ENCODE results near the gene ADAM22.

The ADAM22 gene

DNA sequence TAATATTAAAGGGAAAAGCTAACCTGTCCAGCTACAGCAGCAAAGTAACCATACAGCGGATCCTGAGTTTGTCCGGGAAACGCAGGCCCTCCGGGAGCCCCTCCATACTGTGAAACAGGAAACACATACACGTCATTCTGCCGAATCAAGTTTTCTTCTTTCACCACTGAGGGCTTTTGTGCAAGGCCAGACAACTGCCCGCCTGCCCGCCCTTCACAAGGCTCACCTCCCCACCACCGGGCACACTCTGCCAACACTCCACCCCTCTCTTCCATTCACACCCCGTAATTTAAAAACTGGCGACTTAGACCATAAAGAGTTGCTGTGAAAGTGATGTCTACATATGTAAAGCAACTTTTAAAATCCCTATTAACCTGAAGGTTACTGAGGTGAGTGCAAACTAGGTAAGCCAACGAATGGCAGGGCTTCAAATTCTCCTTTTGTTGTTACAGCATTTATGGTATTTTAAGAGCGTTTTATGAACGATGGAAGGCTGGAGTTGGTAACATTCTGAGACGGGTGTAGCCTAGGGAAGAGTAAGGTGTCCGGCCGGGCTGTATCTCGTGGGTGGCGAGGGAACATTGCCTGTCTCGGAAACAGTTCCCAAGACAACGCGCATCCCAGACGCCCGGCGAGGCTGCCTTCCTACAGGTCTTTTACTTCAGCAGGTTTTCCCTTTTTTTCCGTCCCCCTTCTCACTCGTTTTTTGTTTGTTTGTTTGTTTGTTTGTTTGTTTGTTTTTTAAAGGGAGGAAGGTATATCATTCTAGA lies 285.0 kb downstream of the ADAM22 start:
- peak; percentile 50 for DNase-seq

DNA sequence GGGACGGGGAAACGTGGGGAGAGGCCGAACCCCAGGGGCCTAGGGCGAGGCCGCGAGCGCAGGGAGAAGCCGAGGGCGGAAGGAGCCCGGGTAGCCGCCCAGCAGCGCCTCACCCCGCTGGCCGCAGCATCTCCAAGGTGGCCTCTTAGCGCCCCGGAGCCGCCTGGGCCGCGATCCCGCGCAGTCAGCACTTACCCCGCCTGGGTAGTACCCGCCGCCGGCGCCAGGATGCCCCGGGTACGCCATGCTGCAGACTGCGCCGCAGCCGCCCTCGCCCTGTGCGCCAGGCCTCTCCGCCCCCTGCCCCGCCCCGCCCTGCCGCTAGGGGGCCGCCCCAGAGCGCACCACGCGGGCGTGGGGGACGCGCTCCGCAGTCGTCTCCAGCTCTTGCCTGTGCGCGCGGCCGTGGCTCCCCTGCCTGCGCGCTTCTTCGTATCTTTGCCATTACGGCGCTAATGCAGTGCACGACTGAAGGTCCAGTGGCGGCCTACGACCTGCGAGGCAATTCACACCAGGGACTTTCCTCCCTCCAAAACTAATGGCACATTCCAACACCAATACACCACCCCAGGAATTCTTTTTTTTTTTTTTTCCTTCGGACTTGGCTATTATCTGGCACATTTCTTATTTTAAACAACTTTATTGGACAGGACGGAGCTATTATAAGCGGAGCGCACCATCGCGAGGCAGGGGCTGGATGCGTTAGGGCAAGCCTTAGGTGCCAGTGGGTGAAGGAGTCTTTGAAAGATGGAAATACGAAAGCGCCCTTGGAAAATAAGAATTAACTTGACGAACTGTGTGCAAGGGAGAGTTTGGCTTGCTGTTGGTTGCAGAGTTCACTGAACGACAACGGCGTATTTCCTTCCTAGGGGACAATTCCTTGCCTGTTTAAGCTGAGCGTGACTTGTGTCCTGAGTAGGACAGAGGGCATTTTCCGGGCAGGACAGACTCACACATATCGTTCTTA lies 286.0 kb downstream of the ADAM22 start, which contains the start of gene SRI:
Gene SRI, minus strand, starts transcription at position 258 of the 967 bp plus-strand sequence. Its CDS starts 12 bp downstream, at position 246.
- DNase-seq = peak; percentile 93

DNA sequence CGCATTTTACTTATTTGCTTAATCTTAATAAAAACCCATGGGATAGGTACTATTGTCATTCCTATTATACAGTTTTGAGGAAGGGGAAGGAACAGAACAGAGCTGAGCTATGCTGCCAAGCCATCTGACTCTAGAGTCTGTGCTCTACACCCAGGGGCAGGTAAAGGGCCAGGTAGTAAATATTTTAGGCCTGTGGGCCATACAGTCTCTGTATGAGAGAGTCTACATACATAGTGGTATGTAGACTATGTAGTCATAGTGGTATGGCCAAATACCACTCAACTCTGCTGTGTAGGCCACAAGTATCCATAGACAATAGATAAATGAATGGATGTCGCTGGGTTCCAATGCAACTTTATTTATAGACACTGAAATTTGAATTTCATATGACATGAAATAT lies 289.2 kb downstream of the ADAM22 start:
- no peak for DNase-seq

DNA sequence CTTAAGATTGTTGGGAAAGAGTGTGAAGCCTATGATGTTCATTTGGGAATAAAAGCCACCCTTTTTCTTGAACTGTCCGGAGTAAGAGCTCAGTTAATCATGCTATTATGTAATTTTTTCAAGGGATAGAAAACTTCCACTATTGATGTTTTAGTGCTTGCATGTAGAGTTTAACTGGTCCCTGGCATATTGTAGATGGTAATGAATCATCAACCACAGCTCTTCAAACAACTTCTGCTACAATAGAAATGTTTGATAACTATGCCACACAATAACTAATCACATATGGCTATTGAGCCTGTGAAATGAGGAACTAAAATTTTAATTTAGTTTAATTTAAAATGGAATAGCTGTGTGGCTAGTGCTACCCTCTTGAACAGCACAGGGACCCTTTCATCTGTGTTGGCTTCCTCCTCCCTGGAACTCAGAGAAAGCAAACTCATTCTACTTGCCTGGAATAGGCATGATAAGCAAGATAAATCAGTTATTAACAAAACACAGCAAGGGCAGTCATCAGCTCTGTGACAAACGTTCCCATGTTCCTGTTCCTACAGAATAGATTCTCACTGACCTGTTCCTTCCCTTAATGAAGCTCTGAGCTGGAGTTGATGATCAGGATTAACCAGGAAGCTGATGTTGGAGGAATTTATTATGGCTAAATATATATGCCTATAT lies 290.7 kb downstream of the ADAM22 start:
- DNase-seq = no peak

DNA sequence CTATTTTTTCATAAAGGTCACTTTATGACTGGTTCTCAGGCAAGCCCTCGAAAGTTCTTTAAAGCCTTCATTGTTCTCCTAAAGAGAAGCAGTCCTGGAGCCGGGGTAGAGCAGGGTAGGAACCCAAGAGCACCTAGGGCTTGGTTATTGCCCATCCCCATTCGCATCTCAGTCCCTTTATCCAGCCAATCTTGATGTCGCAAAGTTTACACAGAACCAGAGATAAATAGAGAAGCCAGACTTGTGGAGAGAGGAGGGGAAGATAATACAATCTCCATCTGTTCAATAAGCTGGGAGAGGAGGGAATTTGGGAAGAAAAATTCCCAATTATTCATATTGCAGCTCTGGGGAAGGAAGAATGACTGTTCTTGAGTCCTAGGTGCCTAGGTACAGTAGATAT lies 292.1 kb downstream of the ADAM22 start:
- DNase-seq = no peak

DNA sequence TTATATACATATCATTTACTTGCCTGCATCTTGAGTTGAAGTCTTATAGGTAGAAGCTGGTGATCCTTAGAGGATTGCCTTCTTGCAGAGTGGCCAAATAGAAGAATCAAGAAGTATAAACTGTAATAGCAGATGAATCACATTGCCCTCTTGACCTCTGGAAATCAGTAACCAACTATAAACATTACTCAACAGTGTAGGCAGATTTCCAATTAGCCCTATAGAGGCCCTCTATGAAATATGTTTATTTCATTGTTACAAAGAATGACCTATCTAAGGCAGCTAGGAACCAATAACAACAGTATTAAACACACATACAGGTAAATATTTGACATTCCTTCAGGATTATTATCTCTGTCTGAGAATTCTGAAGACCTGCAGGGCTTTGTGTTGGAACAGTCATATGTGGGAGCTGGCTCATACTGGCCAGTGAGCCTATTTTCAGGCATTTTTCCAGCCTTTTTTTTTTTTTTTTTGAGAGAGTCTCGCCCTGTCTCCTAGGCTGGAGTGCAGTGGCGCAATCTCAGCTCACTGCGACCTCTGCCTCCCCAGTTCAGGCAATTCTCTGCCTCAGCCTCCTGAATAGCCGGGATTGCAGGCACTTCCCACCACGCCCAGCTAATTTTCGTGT lies 292.9 kb downstream of the ADAM22 start:
- no peak for DNase-seq

DNA sequence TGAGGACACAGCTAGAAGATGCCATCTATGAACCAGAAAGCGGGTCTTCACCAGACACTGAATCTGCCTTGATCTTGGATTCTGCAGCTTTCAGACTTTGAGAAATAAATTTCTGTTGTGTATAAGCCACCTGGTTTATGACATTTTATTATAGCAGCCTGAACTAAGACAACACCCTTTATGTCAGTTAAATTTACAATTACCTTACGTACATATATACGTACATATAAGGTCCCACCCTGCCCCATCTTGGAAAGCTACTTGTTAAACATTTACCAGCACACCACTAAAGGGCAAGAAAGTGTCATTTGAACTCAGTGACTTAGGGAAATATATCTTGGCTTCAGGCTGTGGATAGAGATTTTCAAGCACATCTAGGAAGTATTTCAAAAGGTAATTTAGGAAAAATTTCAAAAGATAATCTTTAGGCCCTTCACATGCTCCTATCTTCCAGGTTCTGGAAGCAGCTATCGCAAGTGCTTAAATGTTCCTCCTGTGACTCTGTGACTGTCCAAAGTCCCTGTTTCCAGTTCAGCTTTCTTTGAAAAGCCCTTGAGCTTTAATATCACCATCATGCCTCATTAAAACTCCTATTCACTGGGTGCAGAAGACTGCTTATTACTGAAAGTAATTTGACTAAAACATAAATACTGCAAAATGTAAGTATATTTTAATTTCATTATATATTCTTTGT lies 295.4 kb downstream of the ADAM22 start:
- DNase-seq = no peak

DNA sequence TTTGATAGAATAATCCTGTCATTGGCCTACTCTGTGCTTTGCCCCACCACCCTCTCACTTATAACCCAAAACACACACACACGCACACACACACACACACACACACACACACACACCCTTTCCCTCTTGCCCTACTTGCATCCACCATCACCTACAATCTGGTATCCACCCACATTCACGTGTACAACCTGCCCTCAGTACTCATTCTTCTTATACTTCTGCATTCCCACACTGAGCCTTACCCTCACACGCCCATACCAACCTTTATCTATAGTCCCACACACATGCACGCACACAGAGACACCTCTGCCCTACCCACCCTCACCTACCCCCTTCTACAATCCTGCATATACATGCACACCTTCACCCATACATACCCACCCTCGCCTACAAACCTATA lies 296.6 kb downstream of the ADAM22 start:
- DNase-seq = no peak

DNA sequence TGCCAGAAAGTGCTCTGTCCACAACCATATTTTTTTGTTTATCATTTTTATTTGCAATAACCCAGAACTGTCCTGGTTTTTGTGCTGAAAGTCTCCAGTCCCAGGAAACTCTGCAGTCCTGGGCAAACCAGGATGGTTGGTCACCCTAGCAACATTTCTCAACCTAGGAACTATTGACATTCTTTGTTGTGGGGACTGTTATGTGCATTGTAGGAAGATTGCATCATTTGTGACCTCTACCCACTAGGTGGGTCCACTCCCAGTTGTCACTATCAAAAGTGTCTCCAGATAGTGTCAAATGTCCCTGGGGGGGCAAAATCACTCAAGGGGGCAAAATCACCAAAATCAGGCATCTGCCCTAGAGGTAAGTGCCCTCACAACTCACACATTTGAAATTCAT lies 299.8 kb downstream of the ADAM22 start:
- no peak for DNase-seq

DNA sequence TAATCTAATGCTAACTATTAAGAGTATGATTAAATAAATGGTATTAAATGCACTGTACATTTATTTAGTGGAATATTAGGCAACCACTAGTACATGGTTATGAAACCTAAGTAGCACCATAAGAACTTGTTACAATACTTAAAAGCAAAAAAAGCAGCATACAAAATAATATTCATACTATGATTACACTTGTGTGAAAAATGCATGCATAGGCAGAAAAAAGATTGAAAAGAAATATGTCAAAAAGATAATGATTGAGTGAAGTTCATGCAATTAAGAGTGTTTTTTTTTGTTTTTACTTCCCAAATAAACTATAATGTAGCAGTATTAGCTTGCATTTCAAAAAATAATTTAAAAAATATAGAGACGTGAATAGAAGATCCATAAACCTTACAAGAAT lies 305.8 kb downstream of the ADAM22 start:
- no peak for DNase-seq

DNA sequence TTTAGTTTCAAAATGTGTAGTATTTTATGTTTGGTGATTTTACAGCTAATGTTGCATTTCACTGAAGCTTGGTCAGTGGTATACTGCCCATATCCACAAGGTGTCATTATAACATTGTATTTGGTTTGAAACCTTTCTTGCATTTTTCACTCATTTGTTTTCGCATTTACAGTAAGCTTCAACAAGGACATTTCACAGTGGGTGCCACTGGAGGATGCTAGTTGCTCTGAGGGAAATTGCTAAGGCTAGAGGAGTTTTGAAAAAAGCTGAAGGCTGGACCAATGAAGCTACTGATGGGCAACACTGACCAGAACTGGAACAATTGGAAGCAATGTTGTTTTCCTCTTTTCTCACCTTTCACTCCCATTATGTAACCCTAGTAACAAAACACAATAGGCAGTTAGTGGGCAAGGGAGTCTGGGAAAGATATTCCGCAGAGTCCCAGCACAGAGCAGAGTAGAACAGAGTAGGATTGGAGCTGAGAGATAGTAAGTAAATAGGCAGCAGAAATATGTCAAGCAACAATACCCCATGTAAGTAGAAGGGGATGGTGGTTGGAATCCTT lies 309.4 kb downstream of the ADAM22 start:
- DNase-seq = peak; percentile 0

DNA sequence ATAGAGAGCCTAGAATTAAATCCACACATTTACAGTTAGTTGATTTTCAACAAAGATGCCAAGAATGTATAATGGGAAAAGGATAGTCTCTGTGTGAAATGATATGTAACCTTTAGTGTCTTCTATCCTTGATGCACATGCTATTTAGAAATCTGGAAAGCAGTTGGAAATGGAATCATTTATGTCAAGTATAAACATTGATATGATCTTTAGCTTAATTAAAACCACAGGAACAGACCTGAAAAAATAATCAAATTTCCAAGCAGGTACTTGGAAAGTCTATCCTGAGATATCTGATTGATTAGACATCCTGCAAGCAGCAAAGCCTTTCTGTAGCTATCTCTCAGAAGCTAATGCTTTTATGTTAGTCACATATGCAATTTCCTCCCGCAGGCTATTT lies 310.2 kb downstream of the ADAM22 start:
- no peak for DNase-seq
